Skeletal muscle satellite cell (primary cell): Measurements from ENCODE around the gene NPR3. TPM values are rescaled to one million over a fixed set of nuclear protein-coding genes. Genes with fewer than 3 reads are reported as not detected.

Experiments used
- H3K27me3 ChIP-seq: 2 replicates; pipeline ENCODE4 v1.7.0; 2013; ENCODE audit warnings: low read length; ENCODE audit not compliant: control insufficient read depth, insufficient read depth
- H3K36me3 ChIP-seq: 2 replicates; pipeline ENCODE4 v1.7.0; 2013; ENCODE audit warnings: mild to moderate bottlenecking, control low read depth, low read length; ENCODE audit not compliant: insufficient read depth
- H3K4me1 ChIP-seq: 2 replicates; pipeline ENCODE4 v1.7.0; 2013; ENCODE audit warnings: low read length; ENCODE audit not compliant: control insufficient read depth, insufficient read depth
- H3K4me2 ChIP-seq: 2 replicates; pipeline ENCODE4 v1.7.0; 2013; ENCODE audit warnings: mild to moderate bottlenecking, low read length
- H3K4me3 ChIP-seq: 2 replicates; pipeline ENCODE4 v1.7.0; 2013; ENCODE audit warnings: low read length
- H3K9ac ChIP-seq: 2 replicates; pipeline ENCODE4 v1.7.0; 2013; ENCODE audit warnings: mild to moderate bottlenecking, low read depth, low read length, moderate library complexity
- H3K9me3 ChIP-seq: replicated peaks from 2 replicates; pipeline ENCODE4 v1.7.0; 2013; ENCODE audit warnings: mild to moderate bottlenecking, control low read depth, low read length
- total RNA-seq: library from RNA; depleted of rRNA; stranded (reverse); fragments of >200 nt; gene quantifications from 2 replicates; pipeline ENCODE4 v1.2.3, GENCODE V29; 2012; rRNA removed

Gene NPR3, protein sequence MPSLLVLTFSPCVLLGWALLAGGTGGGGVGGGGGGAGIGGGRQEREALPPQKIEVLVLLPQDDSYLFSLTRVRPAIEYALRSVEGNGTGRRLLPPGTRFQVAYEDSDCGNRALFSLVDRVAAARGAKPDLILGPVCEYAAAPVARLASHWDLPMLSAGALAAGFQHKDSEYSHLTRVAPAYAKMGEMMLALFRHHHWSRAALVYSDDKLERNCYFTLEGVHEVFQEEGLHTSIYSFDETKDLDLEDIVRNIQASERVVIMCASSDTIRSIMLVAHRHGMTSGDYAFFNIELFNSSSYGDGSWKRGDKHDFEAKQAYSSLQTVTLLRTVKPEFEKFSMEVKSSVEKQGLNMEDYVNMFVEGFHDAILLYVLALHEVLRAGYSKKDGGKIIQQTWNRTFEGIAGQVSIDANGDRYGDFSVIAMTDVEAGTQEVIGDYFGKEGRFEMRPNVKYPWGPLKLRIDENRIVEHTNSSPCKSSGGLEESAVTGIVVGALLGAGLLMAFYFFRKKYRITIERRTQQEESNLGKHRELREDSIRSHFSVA
- total RNA-seq: 44.1 and 50.9 TPM in 2 replicates

DNA sequence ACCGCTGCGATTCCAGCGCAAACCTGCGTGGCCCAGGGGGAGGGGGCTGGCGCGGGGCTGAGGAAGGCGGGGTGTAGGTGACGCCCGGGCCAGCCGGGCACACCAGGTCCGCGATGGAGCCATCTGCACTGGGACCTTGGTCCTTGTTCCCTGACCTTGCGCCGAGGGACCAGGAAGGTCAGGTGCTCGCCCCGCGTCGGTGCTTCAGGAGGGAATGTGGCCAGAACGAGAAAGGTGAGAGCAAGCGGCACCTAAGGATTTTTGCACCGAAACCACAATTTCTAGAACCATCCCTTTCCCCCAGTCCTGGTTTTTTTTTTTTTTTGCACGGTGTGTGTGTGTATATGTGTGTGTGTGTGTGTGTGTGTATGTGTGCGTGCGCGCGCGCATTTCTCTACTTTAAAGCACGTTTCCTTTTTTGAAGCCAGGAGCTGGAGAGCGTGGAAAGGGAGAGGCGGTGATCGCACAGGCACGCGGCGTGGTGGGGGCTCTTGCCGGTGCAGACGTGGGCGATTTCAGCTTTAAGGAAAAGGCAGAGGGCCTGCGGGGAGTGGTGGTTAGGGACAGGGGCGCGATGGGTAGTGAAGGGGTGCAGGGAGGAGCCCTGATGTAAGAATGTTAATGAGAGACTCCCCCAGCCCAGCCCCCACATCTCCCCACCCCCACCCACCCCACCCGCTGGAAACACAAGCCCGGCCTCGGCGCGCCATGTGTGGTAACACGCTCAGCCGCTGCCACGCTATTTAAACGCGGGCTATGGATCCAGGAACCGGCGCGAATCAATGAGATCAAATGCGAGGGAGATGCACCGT is at the start of gene NPR3:
Gene NPR3 (plus strand): TSS at position 772 of the 812 bp plus-strand sequence. CDS start 456 bp downstream, outside the sequence.
- Histone ChIP-seq H3K27me3 (peaks cover 7% of the 10 kb centered on the region), H3K4me3 (peak within 1 kb of the TSS; percentile 84), H3K9me3 (no peaks in the 10 kb centered on the region)

DNA sequence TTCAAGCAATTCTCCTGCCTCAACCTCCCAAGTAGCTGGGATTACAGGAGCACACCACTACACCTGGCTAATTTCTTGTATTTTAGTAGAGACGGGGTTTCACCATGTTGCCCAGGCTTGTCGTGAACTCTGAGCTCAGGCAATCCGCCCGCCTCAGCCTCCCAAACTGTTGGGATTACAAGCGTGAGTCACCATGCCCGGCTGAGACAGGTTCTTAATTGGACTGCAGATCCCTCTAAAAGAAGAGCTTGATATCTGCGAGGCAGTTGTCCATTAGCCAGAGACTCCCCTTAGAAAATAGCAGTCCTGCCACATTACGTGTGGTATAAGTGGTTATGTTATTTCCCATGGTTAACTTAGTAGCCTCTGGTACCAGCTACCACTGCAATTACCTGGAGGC is 46.6 kb upstream of the NPR3 start:
- Histone ChIP-seq H3K27me3 (peaks cover 29% of the 10 kb centered on the region), H3K4me3 (no peak overlapping the region), H3K4me2 (no peak overlapping the region), H3K9me3 (peaks cover 3% of the 10 kb centered on the region), H3K9ac (no peak overlapping the region), H3K4me1 (no peaks in the 10 kb centered on the region), H3K36me3 (no peaks in the 10 kb centered on the region)

More for the DNA sequence above, at the start of gene NPR3:
- Histone ChIP-seq H3K36me3 (no peaks in the 10 kb centered on the region), H3K9ac (peak within 1 kb of the TSS; percentile 88), H3K4me1 (peaks cover 34% of the 10 kb centered on the region), H3K4me2 (peak within 1 kb of the TSS; percentile 97)

DNA sequence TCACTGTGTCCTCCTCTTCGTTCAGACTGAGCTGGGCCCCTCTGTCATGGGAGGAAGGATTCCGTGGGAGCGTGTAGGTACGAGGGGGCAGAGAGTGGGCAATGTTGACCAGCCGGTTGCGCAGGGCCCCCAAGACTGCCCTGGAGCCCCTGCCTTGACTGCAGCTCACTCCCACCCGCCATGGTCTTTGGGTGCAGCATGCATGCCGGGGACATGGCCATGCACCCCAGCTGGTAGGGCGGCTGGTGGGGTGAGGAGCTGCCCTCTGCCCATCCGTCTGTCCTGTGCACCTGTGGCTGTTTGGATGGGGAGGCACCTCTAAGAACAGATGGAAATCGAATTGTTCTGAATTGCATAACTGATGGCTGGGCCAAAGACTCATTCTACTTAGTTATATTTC is 42.6 kb upstream of the NPR3 start:
- H3K27me3 ChIP-seq: peaks cover 22% of the 10 kb centered on the region
- H3K36me3 ChIP-seq: no peaks in the 10 kb centered on the region
- peaks cover 12% of the 10 kb centered on the region for H3K9me3 ChIP-seq

DNA sequence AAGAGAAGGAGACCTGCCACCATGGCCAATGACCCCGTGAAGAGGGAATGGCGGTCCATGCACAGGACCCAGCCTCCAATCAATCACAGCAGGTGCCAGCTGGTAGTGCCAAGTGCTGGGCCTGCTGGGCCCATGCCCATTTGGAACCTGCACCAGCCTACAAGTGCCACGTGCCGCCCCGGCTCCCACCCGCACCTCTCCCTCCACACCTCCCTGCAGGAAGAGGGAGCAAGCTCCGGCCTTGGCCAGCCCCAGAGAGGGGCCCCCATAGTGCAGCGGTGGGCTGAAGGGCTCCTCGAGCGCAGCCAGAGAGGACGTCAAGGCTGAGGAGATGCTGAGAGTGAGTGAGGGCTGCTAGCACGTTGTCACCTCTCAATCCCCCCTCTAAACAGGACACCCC is 37.8 kb upstream of the NPR3 start:
- Histone ChIP-seq H3K4me1 (no peaks in the 10 kb centered on the region), H3K4me2 (no peak overlapping the region), H3K27me3 (no peaks in the 10 kb centered on the region), H3K36me3 (no peaks in the 10 kb centered on the region), H3K9ac (no peak overlapping the region), H3K4me3 (no peak overlapping the region), H3K9me3 (peaks cover 12% of the 10 kb centered on the region)

More for the DNA sequence above, 42.6 kb upstream of the NPR3 start:
- H3K9ac ChIP-seq: no peak overlapping the region
- H3K4me3 ChIP-seq: no peak overlapping the region
- H3K4me1 ChIP-seq: no peaks in the 10 kb centered on the region
- no peak overlapping the region for H3K4me2 ChIP-seq

DNA sequence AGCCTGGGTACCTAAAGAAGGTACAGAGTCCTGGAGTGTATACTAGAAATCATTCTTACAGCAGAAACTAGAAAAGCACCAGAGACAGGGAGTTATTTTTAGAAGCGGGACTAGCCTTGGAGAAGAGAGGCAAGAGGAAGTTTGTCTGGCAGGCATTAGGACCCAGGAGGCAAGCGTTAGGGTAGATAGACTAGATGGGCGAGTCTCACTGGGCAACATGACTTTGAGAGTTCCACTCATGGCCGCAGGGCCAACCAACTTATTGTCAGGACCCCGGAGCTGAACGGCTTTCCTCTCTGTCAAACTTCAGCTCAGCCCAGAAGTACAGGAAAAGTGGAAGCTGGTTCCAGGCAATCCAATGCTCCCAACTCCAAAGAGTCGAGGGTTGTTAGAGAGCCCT is 34.1 kb upstream of the NPR3 start:
- H3K4me2 ChIP-seq: no peak overlapping the region
- no peaks in the 10 kb centered on the region for H3K27me3 ChIP-seq
- H3K4me1 ChIP-seq: no peaks in the 10 kb centered on the region

DNA sequence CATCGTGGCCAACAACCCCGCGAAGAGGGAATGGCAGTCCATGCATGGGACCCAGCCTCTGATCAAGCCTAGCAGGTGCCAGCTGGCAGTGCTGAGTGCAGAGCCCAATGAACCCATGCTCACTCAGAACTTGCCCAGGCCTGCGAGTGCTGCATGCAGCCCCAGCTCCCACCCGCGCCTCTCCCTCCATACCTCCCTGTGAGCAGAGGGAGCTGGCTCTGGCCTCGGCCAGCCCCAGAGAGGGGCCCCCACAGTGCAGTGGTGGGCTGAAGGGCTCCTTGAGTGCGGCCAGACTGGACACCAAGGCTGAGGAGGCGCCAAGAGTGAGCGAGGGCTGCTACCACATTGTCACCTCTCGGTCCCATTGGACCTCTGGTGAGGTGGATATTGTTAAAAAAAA is 32.6 kb upstream of the NPR3 start:
- H3K36me3 ChIP-seq: no peaks in the 10 kb centered on the region
- H3K9ac ChIP-seq: no peak overlapping the region

More for the DNA sequence above, 34.1 kb upstream of the NPR3 start:
- Histone ChIP-seq H3K9ac (no peak overlapping the region), H3K4me3 (no peak overlapping the region), H3K36me3 (no peaks in the 10 kb centered on the region), H3K9me3 (peaks cover under 1% of the 10 kb centered on the region)

DNA sequence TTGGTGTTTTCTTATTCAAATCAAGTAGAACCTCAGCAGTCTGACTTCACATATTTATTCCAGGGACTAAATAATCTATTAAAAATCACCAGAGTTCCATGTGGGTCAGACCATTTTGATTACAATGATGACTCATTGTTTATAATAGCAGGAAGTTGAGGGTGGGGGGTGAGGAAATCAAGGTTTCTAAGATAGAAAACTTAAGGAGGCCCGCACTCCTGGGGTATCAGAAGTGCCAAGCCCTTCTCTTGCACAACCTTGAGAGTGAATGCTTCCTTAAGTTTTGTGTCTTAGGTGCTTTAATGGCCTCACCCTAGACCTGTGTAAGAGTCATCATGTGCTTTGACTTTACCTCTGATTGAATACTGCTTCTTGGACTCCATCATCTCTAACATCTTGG is 31.9 kb upstream of the NPR3 start:
- H3K9me3 ChIP-seq: no peaks in the 10 kb centered on the region
- no peaks in the 10 kb centered on the region for H3K4me1 ChIP-seq
- no peak overlapping the region for H3K9ac ChIP-seq
- no peak overlapping the region for H3K4me3 ChIP-seq
- H3K4me2 ChIP-seq: no peak overlapping the region
- H3K27me3 ChIP-seq: no peaks in the 10 kb centered on the region
- no peaks in the 10 kb centered on the region for H3K36me3 ChIP-seq

More for the DNA sequence above, 32.6 kb upstream of the NPR3 start:
- Histone ChIP-seq H3K27me3 (no peaks in the 10 kb centered on the region), H3K4me2 (no peak overlapping the region), H3K9me3 (no peaks in the 10 kb centered on the region), H3K4me3 (no peak overlapping the region), H3K4me1 (no peaks in the 10 kb centered on the region)

DNA sequence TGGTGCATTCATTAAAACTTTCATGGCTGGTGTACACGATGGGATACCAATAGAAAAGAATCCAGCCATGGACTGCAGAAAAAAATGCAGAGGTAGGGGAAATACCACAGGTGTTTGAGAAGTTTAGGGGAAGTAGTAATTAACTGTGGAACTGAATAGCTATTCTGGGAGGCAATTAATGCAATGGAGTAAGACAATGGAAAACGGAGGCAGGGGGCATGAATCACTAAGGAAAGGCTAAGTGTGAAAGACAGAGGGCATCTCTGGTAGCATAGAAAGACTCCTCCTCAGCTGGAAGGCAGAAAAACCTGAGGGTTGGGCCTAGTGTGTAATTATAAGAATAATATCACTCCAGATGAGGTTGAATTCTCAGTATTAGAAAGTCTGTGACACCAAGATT is 30.9 kb upstream of the NPR3 start:
- Histone ChIP-seq H3K36me3 (no peaks in the 10 kb centered on the region), H3K27me3 (no peaks in the 10 kb centered on the region), H3K4me3 (no peak overlapping the region), H3K4me2 (no peak overlapping the region), H3K4me1 (no peaks in the 10 kb centered on the region), H3K9ac (no peak overlapping the region), H3K9me3 (no peaks in the 10 kb centered on the region)

DNA sequence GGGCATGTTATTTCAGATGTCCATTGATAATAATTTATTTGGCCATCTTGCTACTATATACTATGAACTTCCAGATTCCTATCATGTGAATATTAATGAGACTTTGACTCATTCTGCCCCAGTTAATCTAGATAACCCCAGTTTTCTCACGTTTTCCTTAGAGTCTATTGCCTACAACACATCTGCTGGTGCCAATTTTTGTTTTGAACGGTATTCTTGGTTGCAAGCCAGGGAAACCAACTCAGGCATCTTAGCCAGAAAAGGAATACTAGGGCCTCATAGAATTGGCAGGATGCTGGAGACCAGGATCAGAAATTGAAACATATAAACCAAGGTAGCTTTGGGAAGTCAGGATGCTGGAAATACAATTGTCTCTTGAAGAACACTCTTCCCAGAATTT is 28.0 kb upstream of the NPR3 start:
- Histone ChIP-seq H3K4me3 (no peak overlapping the region), H3K36me3 (no peaks in the 10 kb centered on the region), H3K9ac (no peak overlapping the region), H3K27me3 (no peaks in the 10 kb centered on the region), H3K4me2 (no peak overlapping the region), H3K9me3 (no peaks in the 10 kb centered on the region), H3K4me1 (no peaks in the 10 kb centered on the region)

DNA sequence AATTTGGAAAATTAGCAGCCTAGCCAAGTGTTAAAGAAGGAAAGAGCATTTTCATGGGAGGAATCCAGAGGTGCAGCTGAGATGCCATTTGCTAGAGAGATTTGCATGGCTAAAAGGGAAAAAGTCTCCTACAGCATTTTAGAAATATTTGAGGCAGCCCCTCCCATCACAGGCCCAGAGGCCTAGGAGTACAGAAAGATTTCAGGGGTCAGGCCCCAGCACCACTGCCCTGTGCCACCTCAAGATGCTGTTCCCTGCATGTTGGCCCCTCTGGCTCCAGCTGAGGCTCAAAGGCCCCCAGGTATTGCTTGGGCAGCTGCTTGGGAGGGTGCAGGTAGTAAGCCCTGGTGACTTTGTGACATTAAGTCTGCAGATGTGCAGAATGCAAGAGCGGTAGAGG is 26.9 kb upstream of the NPR3 start:
- Histone ChIP-seq H3K4me1 (no peaks in the 10 kb centered on the region), H3K4me3 (no peak overlapping the region), H3K9ac (no peak overlapping the region), H3K36me3 (no peaks in the 10 kb centered on the region), H3K4me2 (no peak overlapping the region), H3K9me3 (no peaks in the 10 kb centered on the region), H3K27me3 (no peaks in the 10 kb centered on the region)

DNA sequence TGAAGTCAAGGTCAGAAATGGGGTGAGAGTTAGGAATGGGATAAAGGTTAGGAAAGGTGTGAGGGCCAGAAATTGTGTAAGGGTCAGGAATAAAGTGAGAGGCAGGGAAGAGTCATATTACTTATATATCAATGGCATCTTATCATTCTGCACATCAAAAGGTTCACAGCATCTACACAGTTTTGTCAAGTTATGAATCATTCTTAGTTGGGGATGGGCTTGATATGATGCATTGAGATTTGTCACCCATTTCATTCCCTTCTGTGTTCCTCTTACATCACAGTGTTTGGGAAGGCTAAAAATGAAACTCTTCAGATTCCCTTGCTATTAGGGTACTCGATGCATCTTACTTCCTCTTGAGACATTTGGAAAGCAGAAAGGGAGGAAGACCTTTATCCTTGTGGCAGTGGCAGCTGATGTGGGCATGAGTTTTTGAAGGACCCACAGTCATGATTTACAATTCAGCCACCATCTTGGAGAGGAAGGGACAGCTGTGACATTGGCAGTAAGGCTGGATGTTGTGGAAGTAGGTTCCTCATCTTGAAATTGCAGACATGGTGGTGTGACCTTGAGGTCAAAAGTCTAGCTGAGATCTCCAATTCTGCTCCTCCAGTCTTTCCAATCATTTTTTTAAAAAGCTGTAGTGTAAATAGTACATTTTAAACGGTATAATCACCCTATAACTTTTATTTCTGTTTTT is 24.2 kb upstream of the NPR3 start:
- Histone ChIP-seq H3K4me3 (no peak overlapping the region), H3K4me1 (peaks cover 7% of the 10 kb centered on the region), H3K9ac (no peak overlapping the region), H3K9me3 (no peaks in the 10 kb centered on the region), H3K36me3 (no peaks in the 10 kb centered on the region), H3K27me3 (no peaks in the 10 kb centered on the region), H3K4me2 (no peak overlapping the region)
